Measurements from ENCODE around the gene FUT2. TPM values are rescaled to one million over a fixed set of nuclear protein-coding genes. Genes with fewer than 3 reads are reported as not detected.

The FUT2 gene
- total RNA-seq, 6 experiments from 2014 or later, result not detected

- Mint-ChIP-seq H3K36me3 (ENCODE audit: low read depth) (no peaks in the 10 kb centered on the region), H3K27ac (no peak overlapping the region), H3K4me3 (no peak overlapping the region), H3K27me3 (ENCODE audit: insufficient read depth) (peaks cover 13% of the 10 kb centered on the region; the same call in 1 of the 2 replicates), H3K4me1 (ENCODE audit: low read depth) (peaks cover 20% of the 10 kb centered on the region), H3K9me3 (no peaks in the 10 kb centered on the region)
- TF ChIP-seq CTCF (IDR thresholded peaks at IDR 0.05), result no peak
- peak; percentile 38 for DNase-seq
Measured at GRCh38 chr19:48698046-48698445, 2.3 kb downstream of the FUT2 start.

- TF ChIP-seq CTCF (IDR thresholded peaks at IDR 0.05), result no peak
- Mint-ChIP-seq H3K27me3 (ENCODE audit: insufficient read depth) (peaks cover 4% of the 10 kb centered on the region; the same call in 1 of the 2 replicates), H3K9me3 (no peaks in the 10 kb centered on the region), H3K27ac (no peak overlapping the region), H3K4me1 (ENCODE audit: low read depth) (peaks cover 20% of the 10 kb centered on the region), H3K4me3 (no peak overlapping the region), H3K36me3 (ENCODE audit: low read depth) (no peaks in the 10 kb centered on the region; the same call in 1 of the 2 replicates)
- no peak for DNase-seq
Measured at GRCh38 chr19:48702701-48703100, 6.9 kb downstream of the FUT2 start.

GRCh38 chr19:48703316-48703715 lies 7.5 kb downstream of the FUT2 start:
- H3K9me3 Mint-ChIP-seq, result no peaks in the 10 kb centered on the region
- no peak for DNase-seq
- no peak overlapping the region for H3K27ac Mint-ChIP-seq
- H3K36me3 Mint-ChIP-seq (ENCODE audit: low read depth), result no peaks in the 10 kb centered on the region; the same call in 1 of the 2 replicates
- H3K4me1 Mint-ChIP-seq (ENCODE audit: low read depth), result peaks cover 14% of the 10 kb centered on the region
- H3K27me3 Mint-ChIP-seq (ENCODE audit: insufficient read depth), result peaks cover 4% of the 10 kb centered on the region; the same call in 1 of the 2 replicates
- TF ChIP-seq CTCF (IDR thresholded peaks at IDR 0.05), result no peak
- H3K4me3 Mint-ChIP-seq, result no peak overlapping the region

GRCh38 chr19:48705431-48705830 lies 9.7 kb downstream of the FUT2 start:
- no peaks in the 10 kb centered on the region; the same call in 1 of the 2 replicates for H3K36me3 Mint-ChIP-seq (ENCODE audit: low read depth)
- no peak overlapping the region for H3K4me3 Mint-ChIP-seq
- no peak for DNase-seq
- no peaks in the 10 kb centered on the region for H3K4me1 Mint-ChIP-seq (ENCODE audit: low read depth)
- no peak overlapping the region for H3K27ac Mint-ChIP-seq
- H3K9me3 Mint-ChIP-seq, result no peaks in the 10 kb centered on the region
- no peak for TF ChIP-seq CTCF (IDR thresholded peaks at IDR 0.05)
- peaks cover 1% of the 10 kb centered on the region; the same call in 1 of the 2 replicates for H3K27me3 Mint-ChIP-seq (ENCODE audit: insufficient read depth)

GRCh38 chr19:48708471-48708870 lies 12.7 kb downstream of the FUT2 start:
- TF ChIP-seq CTCF (IDR thresholded peaks at IDR 0.05), result no peak
- no peaks in the 10 kb centered on the region; the same call in 1 of the 2 replicates for H3K36me3 Mint-ChIP-seq (ENCODE audit: low read depth)

More at GRCh38 chr19:48708471-48708870, 12.7 kb downstream of the FUT2 start:
- H3K4me3 Mint-ChIP-seq, result no peak overlapping the region
- no peak for DNase-seq
- H3K27ac Mint-ChIP-seq, result no peak overlapping the region
- H3K4me1 Mint-ChIP-seq (ENCODE audit: low read depth), result 0 out of 2 replicates have a peak, but pooled peaks cover 6% of the 10 kb centered on the region
- no peaks in the 10 kb centered on the region; the same call in 1 of the 2 replicates for H3K9me3 Mint-ChIP-seq
- peaks cover 1% of the 10 kb centered on the region for H3K27me3 Mint-ChIP-seq (ENCODE audit: insufficient read depth)

Measured in HFFc6 (cell line).